GM18519 (cell line): ENCODE data around the gene AIRE.
"Not testable (repeated sequence)": the region's sequence is repeated elsewhere in the genome, so short reads cannot be mapped to it uniquely, and the experiment has no call there.

Experiments
- ATAC-seq: cut with Tn5 transposase; IDR thresholded peaks from one replicate; pipeline ENCODE4 v1.9.1; 2021; ENCODE audit warnings: mild to moderate bottlenecking, moderate library complexity; ENCODE audit not compliant: unreplicated experiment, low FRiP score

The AIRE gene

GRCh38 chr21:44285138-44285992 is at the start of gene AIRE:
Gene AIRE, plus strand, starts transcription at chr21:44285876. Its CDS starts 131 bp downstream, at chr21:44286007.
- ATAC-seq = no peak

GRCh38 chr21:44240353-44240752 is 45.3 kb upstream of the AIRE start:
- ATAC-seq = not testable (repeated sequence)

GRCh38 chr21:44240842-44241241 is 44.8 kb upstream of the AIRE start, which contains the start of gene ICOSLG:
Gene ICOSLG, minus strand, starts transcription at chr21:44240943. Its CDS starts 126 bp downstream, at chr21:44240817.
- not testable (repeated sequence) for ATAC-seq

- not testable (repeated sequence) for ATAC-seq
Observed at GRCh38 chr21:44241281-44241680, 44.4 kb upstream of the AIRE start.

GRCh38 chr21:44243980-44244379 is 41.7 kb upstream of the AIRE start:
- peak; percentile 44 for ATAC-seq

GRCh38 chr21:44247904-44248303 is 37.8 kb upstream of the AIRE start:
- not testable (repeated sequence) for ATAC-seq

DNA sequence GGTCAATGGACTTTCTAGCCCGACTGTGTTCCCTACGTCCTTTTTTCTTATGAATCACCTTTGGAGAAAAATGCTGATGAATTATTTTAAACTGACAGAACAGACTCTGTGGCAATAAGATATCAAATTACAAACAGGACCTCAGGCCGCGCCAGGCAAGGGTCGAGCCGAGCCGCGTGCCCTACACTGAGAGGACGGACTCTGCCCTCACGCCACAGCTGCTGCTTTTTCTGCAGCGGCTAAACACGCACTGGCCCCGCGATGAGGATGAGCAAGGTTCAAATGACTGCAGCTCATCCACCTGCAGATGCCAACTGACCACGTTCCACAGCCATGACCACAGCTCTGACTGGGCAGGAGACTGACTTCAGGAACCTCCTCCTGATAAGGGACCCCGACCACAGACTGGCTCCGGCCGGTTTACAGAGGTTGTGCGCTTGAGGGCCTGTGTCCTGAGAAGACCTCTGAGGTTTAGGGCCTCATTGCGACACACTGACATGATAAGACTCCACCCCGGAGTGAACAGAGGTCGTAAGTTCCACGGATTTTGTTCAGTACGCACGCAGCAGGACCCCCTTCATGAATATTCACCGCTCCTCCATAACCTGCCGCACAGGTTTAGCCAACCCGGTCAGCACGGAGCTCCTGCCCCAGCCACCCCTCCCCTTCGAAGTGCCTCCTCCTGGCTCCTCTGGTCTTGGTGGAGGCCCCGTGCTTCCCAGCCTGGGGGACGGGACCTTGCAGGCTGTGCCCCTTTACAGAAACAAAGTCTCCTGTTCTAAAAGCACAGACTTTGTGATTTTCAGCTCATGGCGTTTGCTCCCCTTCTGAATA is 36.3 kb upstream of the AIRE start:
- ATAC-seq = not testable (repeated sequence)

DNA sequence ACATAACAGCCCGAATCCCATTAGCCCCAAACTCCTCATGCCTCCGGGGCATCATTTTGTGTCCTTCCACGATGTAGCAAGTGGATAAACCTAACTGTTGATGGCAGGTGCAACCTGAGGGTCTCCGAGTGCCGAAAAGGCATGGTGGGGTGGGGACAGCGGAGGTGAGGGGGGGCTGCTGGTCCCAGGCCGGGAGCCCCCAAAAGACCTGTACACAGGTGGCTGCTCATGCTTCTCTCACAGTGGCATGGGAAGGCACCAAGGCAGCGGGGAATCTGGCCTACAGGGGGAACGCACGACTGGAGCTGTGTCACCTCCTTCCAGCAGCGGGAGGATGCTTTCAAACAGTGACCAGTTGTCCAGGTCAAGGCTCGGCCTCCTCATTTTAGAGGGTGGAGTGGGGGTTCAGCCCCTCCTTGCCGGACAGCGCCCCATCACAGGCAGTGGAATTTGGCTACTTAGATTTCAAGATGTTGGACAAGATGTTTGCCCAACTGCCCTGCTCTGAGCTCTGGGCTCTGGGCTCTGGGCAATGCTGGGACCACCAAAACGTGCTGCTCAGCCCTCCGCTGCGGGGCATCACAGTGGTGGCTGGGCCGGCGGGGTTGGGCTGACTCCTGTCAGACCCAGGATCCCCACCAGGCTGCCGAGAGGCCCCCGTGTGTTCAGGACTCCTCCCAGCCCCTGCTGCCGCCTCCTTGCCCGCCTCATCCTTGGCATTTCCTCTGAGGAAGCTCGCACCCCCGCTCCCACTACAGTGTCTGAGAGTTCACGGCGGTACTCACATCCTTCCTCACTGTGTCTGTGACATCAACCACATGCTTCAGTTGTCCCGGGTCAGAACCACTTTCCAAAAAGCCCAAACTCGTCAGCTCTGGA is 31.6 kb upstream of the AIRE start:
- no peak for ATAC-seq

GRCh38 chr21:44255511-44255981 is 30.1 kb upstream of the AIRE start:
- no peak for ATAC-seq

DNA sequence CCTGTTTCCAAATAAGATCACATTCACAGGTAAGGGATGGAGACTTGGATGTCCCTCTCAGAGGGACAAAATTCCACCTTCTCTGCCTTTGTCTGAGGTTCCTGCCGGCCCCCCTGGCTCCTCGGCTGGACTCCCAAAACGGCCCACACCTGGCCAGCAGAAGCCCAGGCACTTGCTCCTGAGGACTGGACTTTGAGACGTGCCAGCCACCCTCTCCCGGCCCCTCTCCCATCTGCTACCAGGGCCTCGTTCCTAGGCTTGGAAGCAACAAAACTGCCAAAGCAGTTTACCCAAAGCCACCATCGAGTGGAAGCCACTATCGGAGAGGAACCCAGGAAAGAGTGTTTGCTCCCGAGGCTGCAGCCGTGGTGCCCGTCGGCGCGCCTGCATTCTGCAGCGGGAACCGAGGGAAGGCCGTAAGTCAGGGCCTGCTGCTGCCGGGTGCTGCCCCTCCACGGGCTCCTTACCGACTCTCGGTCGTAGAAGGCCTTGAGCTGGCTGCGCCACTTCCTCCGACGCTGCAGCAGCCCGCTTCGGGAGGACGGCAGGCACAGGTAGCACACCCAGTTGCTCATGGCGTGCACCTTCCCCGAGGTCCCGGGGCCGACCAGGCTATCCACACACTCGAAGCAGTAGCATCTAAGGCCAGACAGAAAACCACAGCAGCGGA is 27.5 kb upstream of the AIRE start:
- ATAC-seq = no peak

GRCh38 chr21:44259082-44259705 is 26.5 kb upstream of the AIRE start:
- ATAC-seq = no peak

DNA sequence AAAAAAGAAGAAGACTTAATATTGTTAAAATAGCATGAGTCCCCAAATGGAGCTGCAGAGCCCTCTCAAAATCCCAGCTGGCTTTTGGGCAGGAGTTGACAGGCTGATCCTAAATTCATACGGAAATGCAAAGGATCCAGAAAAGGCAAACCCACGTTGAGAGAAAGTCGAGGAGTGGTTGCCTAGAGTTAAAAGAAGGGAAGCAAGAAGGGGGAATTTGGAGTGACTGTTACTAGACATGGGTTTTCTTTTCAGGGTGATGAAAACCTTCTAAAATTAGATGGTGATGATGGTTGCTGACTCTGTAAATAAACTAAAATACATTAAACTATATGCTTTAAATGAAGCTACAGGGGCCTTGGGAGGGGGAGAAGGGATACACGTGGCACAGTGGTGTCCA is 25.6 kb upstream of the AIRE start:
- ATAC-seq = no peak

DNA sequence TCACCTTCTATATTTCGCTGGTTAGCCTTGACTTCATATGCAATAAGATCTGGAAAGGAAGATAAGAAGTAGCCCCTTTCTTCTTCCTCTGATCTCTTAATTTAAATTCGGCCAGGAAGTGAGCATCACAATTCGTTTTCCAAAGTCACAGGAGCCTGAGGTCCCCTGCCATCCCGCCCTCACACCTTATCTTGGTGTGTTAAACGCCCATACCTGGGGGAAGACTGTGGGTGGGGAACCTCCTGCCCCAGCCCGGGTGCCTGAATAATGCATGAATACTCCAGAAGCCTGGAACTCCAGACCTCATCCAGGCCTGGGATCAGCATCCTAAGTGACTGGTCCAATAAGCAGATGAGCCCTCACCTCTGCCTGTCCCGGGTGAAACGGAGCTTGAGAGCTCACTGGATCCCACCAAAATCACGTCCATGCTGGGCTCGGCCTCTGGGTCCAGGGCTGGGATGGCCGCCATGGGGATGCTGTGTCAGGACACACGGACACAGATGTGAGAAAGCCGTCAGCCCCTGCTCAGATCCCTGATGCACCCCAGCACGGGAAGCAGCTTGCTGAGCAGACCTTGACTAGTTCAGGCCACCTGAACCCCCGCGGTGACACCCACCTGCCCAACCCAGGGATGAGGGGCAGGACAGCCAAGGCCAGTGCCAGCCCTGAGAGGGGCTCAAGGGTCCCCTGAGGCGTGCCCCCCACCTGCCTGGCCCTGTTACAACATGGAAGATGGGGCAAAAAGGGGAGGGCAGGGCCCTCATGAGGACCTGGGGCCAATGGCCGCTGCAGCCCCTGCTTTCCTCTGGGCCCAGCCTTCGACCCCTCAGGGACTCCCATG is 24.7 kb upstream of the AIRE start:
- no peak for ATAC-seq

GRCh38 chr21:44261675-44262295 is 23.9 kb upstream of the AIRE start, which contains the start of gene DNMT3L:
Gene DNMT3L, minus strand, starts transcription at chr21:44261897. Its CDS starts 638 bp downstream, at chr21:44261259.
- no peak for ATAC-seq

DNA sequence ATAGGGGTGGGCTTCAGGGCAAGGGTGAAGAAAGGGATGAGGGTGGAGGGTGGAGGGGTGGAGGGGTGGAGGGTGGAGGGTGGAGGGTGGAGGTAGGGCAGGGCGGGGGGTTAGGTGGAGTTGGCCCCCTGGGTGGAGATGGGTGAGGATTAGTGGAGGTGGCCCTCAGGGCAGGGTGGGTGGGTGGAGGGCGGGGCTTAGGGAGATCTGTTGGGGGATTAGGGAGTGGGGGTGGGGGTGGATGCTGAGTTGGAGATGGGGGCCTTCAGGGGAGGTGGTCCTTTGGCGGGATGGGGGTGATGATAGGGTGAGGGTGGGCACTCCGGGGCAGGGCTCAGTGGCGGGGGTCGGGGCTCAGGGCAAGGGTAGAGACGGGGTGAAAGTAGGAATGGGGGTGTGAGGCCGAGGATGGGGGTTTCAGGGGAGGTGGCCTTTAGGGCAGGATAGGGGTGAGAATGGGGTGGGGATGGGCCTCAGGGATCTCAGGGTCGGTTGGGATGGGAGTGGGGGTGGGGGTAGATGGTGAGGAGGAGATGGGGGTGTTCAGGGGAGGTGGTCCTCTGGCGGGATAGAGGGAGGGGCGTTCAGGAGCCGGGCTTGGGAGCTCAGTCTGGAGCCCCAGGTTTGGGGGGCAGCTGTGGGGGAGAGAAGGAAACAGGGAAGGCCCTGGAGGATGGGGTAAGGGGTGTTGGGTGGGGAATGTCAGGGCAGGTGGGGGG is 23.2 kb upstream of the AIRE start:
- ATAC-seq = no peak

DNA sequence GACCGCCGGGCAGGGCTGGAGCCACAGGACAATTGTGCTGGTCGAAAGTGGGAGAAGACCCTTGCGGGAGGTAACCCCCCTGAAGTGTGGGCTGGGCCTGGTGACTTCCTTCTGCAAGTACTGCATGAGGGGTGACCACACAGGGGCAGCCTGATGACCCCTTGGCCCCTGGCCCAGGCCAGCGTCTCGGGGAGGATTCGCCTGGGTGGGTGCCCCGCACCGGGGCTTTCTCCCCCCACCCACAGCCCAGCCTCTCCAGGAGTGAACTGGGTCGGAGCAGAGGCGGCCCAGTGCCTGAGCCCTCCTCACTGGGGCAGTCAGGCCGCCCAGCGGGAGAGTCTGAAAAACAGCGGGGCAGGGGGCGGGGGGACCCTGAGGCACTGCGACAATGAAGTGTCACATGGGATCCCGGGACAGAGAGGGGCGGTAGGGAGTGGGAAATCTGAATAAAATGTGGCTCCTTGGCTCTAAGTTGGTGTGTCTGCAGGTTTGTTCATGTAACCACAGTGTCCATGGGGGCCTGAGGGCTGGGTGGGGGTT is 22.4 kb upstream of the AIRE start:
- ATAC-seq = no peak

DNA sequence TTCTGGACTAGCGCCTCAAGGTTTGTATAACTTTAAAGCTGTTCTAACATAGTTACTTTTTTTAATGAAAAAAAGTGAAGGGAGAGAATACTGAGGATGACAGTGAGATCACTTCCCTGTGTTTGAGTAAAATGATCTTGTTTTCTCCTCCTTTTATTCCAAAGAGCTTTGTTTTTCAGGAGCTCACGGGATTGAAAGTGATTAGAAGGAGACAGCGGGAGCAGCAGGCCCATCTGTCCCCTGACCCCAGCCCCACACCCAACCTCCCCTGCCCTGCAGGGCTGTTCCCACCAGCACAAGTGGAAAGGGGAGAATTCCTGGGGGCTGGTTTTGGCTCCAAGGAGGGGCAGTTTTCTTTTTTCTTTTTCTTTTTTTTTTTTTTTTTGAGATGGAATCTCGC is 21.9 kb upstream of the AIRE start:
- no peak for ATAC-seq
